GM18907 (cell line): ENCODE results near the gene EXD3.
"Not testable (repeated sequence)": the region's sequence is repeated elsewhere in the genome, so short reads cannot be mapped to it uniquely, and the experiment has no call there.

Experiments
- ATAC-seq: cut with Tn5 transposase; IDR thresholded peaks from one replicate; pipeline ENCODE4 v1.9.1; 2021; ENCODE audit warnings: mild to moderate bottlenecking, moderate library complexity; ENCODE audit not compliant: unreplicated experiment

The EXD3 gene

DNA sequence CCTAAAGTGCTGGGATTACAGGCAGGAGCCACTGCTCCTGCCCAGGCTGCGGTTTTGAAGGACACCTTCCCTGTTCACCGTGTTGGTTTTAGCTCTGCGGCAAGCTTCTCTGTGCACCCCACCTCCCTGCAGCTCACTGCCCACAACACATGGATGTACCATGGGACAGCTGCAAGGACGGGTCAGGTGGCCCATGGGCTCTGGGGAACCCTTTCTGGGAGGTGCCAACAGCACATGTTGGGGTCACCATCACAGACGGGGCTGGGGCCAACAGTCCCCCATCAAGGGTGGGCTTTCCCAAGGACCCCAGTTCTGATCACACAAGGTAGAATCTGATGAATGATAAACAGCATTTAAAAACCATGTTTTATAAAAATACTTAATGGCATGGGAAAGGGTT is 7.5 kb downstream of the EXD3 start:
- no peak for ATAC-seq

GRCh38 chr9:137412431-137412830 is 10.5 kb downstream of the EXD3 start:
- no peak for ATAC-seq

DNA sequence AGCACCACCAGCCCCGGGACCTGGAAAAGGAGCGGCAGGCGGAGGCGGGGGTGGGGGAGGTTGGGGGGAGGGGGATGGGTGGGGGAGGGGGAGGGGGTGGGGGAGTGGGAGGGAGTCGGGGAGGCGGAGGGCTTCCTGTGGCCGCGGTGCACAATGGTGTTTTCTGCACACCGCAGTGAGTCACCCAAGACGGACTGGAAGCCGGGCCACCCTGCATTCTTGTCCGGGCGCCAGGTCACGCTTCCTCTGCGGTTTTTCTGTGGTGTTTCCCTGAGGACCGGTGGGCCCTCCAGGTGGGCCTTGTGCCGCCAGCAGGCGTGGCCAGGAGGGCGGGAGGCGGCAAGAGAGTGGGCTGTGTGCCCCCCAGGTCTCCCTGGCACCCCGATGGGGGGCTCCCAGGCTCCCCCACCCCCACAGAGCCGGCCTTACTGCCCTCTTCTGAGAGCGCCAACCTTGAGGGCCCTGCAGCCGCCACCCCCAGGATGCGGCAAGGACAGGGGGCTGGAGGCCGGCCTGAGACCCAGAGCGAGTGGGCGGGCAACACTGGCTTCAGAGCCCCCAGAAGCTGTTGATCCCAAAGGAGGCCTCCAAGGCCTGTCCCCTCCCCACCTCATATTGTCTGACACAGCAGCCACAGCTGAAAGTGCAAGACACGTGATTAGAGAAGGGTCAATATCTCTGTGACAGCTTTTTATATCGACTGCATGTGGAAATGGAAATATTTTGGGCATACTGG is 11.1 kb downstream of the EXD3 start:
- peak; percentile 55 for ATAC-seq

DNA sequence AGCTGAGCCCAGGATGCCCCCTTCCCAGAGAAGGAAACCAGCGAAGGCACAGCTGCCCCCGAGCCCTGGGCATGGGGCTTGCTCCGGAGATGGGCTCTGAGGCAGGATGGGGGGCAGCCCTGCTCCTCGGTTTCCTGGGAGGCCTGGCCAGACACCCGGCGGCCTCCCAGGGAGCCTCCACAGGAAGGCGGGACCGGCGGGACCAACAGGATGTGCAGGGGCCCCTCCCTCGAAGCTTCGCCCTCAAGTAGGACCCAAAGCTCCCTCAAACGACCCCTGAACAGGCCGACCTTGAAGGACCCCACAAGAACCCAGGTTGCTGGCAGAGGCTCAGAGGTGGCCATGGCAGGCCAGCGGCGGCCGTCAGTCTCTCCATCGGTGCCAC is 11.7 kb downstream of the EXD3 start:
- no peak for ATAC-seq

DNA sequence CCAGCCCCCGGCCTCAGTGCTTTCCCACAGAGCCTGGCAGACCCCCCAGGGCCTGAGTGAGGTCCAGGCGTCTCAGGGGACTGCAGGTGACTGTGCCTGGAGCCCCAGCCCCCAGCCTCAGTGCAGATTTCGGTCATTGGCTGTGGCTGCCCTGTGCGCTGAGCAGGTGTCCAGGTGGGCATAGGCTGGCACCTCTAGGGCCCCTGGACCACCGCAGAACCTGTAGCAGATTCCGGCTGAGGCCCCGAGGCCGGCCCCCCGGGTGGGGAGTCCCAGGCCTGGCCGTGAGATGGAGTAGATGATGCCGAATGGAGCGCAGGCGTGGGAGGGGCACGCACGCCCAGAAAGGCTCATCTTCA is 12.1 kb downstream of the EXD3 start:
- no peak for ATAC-seq

- not testable (repeated sequence) for ATAC-seq
These were observed 12.6 kb downstream of the EXD3 start for GRCh38 chr9:137410236-137410890.

DNA sequence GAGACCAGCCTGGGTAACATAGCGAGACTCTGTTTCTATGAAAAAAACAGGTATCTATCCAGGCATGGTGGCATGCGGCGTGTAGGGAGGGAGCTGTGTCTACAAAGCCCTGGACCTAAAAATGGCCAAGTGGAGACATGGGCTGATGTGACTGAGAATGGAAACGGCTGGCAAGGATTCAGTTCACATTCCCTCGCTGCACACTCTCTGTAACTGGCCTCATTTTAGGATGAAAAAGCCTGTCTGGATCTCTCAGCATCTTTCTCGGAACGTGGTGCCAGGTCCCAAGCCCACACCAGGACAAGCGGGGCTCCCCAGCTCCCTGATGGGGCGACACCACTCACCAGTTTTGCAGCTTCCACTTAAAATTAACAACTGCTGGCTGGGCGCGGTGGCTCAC is 13.4 kb downstream of the EXD3 start:
- ATAC-seq, result no peak

DNA sequence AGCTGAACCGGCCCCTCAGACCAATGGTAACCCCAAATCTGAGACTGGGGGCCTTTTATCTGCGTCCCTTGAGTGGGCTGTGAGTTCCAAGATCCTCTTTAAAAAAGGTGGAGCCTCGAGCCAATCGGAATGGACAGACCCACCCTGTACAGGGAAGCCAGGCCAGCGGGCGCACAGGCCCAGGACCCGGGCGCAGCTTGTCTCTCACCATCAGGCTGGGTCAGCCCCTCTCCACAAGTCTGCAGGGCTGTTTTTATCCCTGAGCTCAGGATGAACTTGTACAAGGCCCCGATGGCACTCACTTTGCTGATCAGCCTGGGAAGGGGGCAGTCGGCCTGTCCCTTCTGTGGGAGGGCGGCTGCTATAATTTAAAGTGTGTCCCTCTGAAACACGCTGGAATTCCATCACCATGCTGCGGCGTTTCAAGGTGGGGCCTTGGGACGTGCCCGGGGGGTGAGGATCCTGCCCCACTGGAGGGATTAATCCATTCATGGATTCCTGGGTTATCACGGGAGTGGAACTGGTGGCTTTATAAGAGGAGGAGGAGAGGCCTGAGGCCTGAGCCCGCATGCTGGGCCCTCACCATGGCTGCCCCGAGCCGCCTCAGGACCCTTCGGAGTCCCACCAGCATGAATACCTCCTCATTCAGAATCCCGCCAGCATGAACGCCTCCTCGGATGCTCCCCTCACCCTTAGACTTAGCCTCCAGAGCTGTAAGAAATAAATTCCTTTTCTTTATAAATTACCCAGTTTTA is 14.1 kb downstream of the EXD3 start:
- no peak for ATAC-seq

GRCh38 chr9:137407590-137408300 is 15.2 kb downstream of the EXD3 start:
- no peak for ATAC-seq

GRCh38 chr9:137406876-137407589 is 15.9 kb downstream of the EXD3 start:
- ATAC-seq, result peak; percentile 37

DNA sequence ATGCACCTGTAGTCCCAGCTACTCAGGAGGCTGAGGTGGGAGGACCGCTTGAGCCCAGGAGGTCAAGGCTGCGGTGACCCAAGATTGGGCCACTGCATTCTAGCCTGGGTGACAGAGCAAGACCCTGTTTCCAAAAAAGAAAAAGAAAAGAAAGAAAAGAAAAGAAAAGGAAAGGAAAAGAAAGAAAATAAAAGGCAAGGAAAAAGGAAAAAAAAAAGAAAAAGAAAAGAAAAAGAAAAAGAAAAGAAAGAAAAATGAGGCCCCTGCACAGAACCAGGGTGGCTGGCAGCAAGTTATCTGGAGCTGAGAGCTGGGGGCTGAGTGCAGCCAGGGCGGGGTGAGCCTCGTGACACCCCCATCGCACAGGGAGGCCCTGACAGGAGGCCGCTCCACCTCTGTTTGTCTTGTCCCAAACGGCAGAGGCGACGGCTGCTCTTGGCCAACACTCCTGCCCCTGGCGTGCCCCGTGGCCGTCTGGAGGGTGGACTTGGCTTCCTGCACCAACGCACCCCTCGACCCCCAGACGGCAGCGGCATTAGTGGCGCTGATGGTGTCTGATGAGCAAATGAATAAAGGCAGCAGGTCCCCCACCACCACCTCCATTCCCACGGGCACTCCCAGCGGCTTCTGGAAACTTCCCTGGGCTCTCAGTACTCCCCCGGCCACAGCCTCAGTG is 16.7 kb downstream of the EXD3 start:
- no peak for ATAC-seq

GRCh38 chr9:137405677-137406081 is 17.3 kb downstream of the EXD3 start:
- no peak for ATAC-seq

DNA sequence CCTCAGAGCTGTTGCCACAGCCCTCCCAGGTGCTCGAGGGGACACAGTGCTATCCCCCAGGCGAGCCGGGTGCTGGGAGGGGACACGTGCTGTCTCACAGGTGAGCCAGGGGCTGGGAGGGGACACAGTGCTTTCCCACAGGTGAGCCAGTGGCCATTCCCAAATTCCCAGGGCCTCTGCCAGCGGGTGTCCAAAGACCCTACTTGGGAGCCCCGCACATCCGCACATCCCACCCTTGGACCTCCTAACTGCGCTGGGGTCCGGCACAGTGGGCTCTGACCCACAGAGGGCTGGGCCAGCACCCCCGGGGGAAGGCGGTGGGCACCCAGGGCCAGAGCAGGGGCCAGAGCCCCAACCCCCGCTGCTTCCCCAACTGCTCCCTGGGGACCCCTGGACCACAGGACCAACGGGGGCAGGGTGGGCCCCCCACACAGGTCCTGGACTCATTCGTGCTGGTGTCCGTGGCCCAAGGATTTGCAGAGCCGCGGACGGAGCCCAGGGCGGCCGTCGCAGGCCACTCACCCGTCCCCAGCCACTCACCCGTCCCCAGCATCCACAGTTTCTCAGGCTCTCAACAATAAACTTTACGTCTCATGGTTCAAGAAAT is 17.9 kb downstream of the EXD3 start:
- no peak for ATAC-seq

DNA sequence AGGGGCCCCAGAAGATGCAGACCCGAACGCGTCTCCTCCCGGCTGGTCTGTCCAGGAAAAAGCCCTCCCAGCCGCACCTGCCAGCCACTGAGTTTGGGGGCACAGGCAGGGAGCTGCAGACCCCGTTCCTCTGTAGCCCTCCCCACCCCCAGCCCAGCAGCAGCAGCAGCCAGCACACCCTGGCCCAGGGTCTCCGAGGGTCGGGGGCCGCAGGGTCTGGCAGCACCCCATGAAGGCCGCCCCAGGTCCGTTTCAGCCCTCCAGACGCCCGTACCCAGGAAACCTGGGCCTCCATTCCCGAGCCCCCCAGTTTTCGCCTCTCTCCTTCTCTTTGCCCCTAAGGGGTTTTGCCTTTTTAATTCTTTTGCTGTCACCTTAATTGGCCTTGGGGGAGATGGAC is 19.7 kb downstream of the EXD3 start:
- ATAC-seq, result no peak

DNA sequence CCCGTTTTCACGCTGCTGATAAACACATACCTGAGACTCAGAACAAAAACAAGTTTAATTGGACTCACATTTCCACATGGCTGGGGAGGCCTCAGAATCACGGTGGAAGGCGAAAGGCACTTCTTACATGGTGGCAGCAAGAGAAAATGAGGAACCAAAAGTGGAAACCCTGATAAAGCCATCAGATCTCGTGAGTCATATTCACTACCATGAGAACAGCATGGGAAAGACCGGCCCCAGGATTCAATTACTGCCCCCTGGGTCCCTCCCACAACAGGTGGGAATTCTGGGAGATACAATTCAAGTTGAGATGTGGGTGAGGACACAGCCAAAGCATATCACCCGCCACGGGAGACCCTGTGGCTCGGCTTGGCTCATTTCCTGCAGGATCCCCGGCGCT is 20.2 kb downstream of the EXD3 start:
- ATAC-seq, result no peak

GRCh38 chr9:137398561-137399468 is 24.1 kb downstream of the EXD3 start:
- ATAC-seq, result no peak

- no peak for ATAC-seq
These were observed 25.1 kb downstream of the EXD3 start for GRCh38 chr9:137397675-137398423.
